Globus pallidus (tissue), 1 donor: ENCODE results near the gene RUBCNL.
A peak's percentile ranks its signal among the peaks of the same experiment; 100 is the strongest.

Source experiments
- DNase-seq: peaks from one replicate; pipeline ENCODE4 v3.0.0-alpha.2; 2015; ENCODE audit warnings: low spot score

RUBCNL gene

DNA sequence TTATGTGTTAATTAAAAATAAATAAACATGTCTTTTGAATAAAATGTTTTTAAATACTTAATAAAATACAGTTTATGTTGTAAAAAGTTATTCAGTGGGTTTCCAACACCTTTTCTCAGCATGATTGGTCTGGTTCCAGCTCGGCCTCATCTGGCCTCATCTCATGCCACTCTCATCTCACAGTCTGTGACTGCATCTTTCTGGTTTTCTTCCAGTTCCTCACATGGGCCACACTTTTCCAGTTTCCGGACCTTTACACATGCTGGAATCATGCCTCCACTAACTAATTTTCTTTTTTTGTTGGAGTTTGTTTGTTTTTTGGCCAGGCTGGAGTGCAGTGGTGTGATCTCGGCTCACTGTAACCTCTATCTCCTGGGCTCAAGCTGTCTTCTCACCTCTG is 82.5 kb downstream of the RUBCNL start:
- DNase-seq = no peak

DNA sequence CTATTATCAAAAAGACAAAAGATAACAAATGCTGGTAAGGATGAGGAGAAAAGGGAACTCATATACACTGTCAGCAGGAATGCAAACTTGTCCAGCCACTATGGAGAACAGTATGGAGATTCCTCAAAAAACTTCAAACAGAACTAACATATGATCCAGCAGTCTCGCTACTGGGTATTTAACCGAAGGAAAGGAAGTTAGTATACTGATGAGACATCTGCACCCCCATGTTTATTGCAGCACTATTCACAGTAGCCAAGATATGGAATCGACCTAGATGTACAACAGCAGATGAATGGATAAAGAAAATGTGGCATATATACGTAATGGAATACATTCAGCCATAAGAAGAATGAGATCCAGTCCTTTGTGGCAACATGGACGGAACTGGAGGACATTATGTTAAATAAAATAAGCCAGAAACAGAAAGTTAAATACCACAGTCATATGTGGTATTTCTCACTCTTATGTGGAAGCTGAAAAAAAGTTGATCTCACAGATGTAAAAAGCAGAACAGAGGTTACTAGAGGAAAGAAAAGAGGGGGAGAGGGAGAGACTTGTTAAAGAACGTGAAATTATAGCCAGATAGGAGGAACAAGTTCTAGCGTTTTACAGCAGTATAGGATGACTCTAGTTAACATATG is 83.2 kb downstream of the RUBCNL start:
- DNase-seq = no peak

DNA sequence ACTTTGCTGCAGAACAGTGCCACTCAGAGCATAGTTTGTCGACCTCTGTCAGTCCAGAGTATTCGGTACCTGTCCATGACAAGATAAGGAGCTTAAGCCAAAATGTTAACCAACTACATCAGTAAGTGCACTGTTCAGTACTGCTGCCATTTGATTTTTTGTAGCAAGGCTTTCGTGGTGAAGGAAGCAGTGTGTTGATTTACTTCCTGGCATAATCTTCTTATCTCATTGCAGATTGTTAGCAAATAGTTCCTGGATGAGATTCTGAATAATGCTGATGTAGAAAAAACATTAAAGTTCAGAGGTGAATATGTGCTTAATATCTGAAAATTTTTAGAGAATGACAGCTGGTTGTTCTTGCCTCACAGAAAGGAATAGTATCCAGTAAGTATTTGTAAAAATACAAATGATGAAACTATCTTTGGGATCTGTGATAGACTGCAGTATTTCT is 89.7 kb downstream of the RUBCNL start:
- DNase-seq = no peak

DNA sequence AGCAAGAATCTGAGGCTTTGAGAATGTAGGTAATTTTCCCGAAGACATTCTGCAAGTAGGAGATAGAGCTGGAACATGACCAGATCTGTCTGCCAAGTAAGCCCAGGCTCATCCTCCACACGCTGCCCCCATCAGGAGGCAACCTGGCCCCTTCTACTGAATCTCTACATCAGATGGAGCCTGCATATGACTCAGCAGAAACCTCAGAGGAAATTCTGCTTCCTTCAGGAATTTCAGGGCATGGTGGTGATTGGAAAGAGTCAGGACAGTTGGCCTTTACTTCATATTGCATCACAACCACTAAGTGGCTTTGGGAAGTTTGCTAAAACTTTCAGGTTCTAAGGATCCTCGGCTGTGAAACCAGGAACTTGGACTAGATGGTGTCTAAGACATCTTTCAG is 90.1 kb downstream of the RUBCNL start:
- DNase-seq = no peak

DNA sequence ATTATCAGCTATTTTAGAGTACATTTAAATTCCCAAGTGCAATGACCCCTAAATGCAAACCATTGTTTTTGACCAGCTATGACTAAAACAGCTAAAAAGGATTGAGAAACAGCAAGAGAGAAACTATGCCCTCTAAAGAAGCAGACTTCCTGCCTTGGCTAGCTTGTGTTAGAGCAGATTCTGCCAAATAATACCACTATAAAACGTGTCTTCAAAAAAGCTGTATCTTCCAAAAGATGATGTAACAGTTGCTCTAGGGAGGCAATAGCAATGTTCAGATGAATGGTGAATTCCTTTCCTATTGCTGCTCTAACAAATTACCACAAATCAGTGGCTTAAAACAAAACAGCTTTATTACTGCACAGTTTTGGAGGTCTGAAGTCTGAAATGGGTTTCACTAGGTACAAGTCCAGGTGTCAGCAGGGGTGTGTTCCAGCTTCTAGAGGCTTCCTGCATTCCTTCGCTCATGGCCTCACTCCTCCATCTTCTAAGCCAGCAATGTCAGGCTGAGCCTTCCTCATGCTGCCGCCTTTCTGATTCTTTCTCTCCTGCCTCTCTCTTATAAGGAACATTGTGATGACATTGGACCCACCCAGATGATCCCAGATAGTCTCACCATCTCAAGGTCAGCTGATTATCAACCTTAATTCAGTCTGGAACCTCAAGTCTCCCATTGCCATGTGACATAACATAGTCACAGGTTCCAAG is 90.8 kb downstream of the RUBCNL start:
- DNase-seq = no peak

DNA sequence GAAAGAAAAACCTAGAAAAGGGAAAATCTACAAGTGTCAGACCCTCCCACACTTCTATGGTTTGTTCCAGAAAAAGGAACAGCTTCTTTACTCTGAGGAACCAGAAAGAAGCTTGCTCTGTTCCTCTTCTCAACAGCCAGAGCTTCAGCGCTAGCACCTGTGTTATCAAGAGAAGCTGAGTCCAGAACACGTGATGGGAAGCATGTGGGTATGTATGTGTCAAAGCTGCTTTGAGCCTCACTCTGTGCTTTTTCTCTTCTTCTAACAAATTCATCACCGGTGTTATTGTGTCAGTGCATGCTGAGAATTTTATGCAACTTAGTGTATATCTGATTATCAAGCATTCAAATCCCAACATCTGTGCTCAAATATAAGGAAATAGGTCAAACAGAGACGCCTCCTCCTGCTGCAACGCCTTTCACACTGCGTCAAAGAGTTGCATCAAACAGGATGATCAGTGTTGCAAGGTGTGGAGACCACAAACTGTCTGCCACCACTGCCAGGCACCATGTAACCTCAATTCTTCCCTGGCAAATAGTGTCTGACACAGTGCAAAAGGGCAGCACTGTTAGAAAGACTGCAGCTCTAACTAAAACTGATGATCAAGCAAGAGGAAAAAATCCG is 91.4 kb downstream of the RUBCNL start:
- peak; percentile 11 for DNase-seq

DNA sequence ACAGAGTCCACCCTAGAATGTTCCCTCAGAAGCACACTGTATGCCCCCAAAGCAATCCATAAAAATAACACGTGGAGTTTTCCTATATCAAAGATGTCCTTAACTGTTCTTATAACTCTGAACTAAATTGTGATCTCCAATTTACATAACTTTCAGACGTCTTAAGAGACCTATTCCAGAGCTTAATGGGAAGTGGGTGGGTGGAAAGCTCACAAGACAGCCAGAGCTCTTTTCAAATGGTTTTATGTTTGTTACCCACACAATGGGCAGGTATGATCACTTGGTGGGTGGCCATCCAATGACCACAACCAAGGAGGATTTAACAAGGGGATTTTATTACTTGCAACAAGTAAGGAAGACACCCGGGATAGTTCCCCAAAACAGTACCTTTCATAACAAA is 93.6 kb downstream of the RUBCNL start:
- no peak for DNase-seq
